ENCODE results near the gene RGS17.

DNA sequence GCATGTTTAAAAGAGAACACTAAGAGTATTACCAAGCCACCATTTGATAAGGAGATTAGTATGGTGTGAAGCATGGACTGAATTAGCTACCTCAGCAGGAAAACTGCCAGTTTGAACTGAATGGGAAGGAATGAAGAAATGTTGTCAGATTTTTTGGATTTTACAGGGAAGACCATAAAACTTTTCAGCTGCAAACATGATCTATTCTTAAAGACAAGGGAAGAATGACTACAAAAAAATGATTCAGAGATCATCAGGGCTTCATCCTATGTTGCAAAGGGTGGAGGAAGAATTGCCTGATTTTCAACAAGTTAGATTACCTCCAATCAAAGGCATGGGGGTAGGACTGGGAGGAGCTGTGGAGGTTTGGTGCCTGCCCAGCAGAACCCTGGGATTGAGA is 79.3 kb downstream of the RGS17 start:
- TF ChIP-seq, protein P1, sequence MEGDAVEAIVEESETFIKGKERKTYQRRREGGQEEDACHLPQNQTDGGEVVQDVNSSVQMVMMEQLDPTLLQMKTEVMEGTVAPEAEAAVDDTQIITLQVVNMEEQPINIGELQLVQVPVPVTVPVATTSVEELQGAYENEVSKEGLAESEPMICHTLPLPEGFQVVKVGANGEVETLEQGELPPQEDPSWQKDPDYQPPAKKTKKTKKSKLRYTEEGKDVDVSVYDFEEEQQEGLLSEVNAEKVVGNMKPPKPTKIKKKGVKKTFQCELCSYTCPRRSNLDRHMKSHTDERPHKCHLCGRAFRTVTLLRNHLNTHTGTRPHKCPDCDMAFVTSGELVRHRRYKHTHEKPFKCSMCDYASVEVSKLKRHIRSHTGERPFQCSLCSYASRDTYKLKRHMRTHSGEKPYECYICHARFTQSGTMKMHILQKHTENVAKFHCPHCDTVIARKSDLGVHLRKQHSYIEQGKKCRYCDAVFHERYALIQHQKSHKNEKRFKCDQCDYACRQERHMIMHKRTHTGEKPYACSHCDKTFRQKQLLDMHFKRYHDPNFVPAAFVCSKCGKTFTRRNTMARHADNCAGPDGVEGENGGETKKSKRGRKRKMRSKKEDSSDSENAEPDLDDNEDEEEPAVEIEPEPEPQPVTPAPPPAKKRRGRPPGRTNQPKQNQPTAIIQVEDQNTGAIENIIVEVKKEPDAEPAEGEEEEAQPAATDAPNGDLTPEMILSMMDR (IDR thresholded peaks at IDR 0.05): no peak
- TF ChIP-seq POLR2A (IDR thresholded peaks at IDR 0.05) (no peak), EP300 (IDR thresholded peaks at IDR 0.05; ENCODE audit: low read depth) (no peak)

Data from transverse colon (tissue), 3 donors.